OCI-LY1 (cell line): ENCODE data around the gene HTN1.
"Not testable (repeated sequence)": the region's sequence is repeated elsewhere in the genome, so short reads cannot be mapped to it uniquely, and the experiment has no call there.

ENCODE experiments used
- CTCF ChIP-seq: fragments of 200-600 bp; sonication (generic), shearing (Covaris generic); IDR thresholded peaks from 2 replicates; pipeline ENCODE4 v1.5.1; 2017; ENCODE audit warnings: mild to moderate bottlenecking, antibody characterized with exemption, low read length, moderate library complexity, mixed read lengths
- EZH2 ChIP-seq: fragments of 200-600 bp; sonication (generic), shearing (Covaris generic); IDR thresholded peaks from 2 replicates; pipeline ENCODE4 v1.8.0; 2017; ENCODE audit warnings: borderline replicate concordance, mixed run types, mild to moderate bottlenecking, antibody characterized with exemption, low read length, moderate library complexity, mixed read lengths

GRCh38 chr4:70050138-70050537 lies at the start of gene HTN1:
- TF ChIP-seq EZH2, CTCF: not testable (repeated sequence)
